Erythroblast (primary cell): ENCODE results near the gene RASGRP2.

Experiments used
- GATA1 ChIP-seq: IDR thresholded peaks from 2 replicates; pipeline ENCODE4 v1.6.1; 2011; ENCODE audit warnings: low read depth, mild to moderate bottlenecking, control low read depth, low read length, moderate library complexity
- POLR2A ChIP-seq: IDR thresholded peaks from 2 replicates; pipeline ENCODE4 v1.6.1; 2011; ENCODE audit warnings: mild to moderate bottlenecking, low read length

GRCh38 chr11:64721359-64721699, 22.6 kb downstream of the RASGRP2 start:
- no peak for TF ChIP-seq POLR2A
- TF ChIP-seq GATA1: no peak
